Fibroblast of the aortic adventitia (primary cell): ENCODE results near the gene CTIF. TPM values are rescaled to one million over a fixed set of nuclear protein-coding genes. Genes with fewer than 3 reads are reported as not detected.

ENCODE experiments used
- DNase-seq: peaks from one replicate; pipeline ENCODE4 v3.0.0-alpha.2; 2010; ENCODE audit warnings: low read depth
- H3K4me3 ChIP-seq: 2 replicates; pipeline ENCODE4 v1.5.1; 2011; ENCODE audit warnings: low read depth, mild to moderate bottlenecking, control low read depth, low read length, moderate library complexity
- total RNA-seq: library from RNA; depleted of rRNA; stranded (reverse); fragments of >200 nt; gene quantifications from 2 replicates; pipeline ENCODE4 v1.2.3, GENCODE V29; 2012; ENCODE audit warnings: low replicate concordance
- TF ChIP-seq, protein P1 (sequence below): IDR thresholded peaks from 2 replicates; pipeline ENCODE4 v1.5.1; 2011; ENCODE audit warnings: mild to moderate bottlenecking, low read length, control low read depth, inconsistent platforms; ENCODE audit not compliant: insufficient read depth

CTIF gene
- total RNA-seq, 1 donor: 29.0 TPM

DNA sequence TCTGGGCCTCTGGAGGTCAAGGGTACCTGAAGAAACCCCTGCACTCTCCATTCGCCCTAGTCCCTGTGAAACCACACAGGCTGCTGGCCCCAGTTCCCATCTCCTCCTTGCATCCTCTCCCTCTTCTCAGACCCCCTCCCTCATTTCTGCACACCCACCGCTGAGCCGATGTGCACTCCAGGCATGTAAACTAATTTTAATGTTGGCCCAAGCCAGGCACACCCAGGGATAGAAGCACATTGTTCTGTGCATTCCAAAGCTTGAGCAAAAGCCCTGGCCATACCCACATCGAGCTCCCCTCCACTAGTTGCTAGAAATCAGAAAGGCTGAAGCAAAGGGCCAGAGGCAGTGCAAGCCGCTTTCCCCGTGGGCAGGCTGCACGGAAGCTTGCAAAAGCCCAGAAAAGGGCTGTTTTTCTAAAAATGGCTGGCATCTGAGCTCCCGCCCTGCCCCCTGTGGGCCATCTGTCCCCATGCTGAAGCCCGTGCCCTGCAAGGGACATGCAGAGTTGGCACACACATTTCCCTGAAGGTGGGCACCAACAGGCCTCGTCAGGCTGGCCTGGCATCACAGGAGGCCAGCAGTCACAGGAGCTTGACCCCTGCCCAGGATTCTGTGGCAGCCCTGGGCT is 230.3 kb downstream of the CTIF start:
- TF ChIP-seq, protein P1, sequence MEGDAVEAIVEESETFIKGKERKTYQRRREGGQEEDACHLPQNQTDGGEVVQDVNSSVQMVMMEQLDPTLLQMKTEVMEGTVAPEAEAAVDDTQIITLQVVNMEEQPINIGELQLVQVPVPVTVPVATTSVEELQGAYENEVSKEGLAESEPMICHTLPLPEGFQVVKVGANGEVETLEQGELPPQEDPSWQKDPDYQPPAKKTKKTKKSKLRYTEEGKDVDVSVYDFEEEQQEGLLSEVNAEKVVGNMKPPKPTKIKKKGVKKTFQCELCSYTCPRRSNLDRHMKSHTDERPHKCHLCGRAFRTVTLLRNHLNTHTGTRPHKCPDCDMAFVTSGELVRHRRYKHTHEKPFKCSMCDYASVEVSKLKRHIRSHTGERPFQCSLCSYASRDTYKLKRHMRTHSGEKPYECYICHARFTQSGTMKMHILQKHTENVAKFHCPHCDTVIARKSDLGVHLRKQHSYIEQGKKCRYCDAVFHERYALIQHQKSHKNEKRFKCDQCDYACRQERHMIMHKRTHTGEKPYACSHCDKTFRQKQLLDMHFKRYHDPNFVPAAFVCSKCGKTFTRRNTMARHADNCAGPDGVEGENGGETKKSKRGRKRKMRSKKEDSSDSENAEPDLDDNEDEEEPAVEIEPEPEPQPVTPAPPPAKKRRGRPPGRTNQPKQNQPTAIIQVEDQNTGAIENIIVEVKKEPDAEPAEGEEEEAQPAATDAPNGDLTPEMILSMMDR: peak; percentile 10
- no peak overlapping the region for H3K4me3 ChIP-seq
- no peak for DNase-seq

DNA sequence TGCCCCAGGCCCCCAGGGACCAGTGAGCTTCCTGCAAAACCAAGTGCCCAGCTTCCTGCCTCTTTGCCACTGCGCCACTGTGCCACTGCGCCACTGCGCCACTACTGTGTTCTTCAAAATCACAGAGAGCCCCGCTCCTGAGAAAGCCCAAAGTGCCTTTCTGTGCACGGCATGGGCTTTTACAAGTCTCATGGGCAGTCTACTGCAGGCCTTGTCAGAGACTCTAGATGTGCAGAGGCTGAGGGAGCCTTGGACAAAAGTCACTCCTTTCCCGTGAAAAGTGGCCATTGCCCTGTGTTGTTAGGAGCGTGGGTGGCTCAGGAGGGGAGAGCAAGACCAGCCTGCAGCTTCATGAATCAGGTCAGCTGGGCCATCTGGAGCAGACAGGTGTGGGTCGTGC is 231.4 kb downstream of the CTIF start:
- no peak for DNase-seq
- H3K4me3 ChIP-seq: no peak overlapping the region
- TF ChIP-seq, protein P1: no peak

DNA sequence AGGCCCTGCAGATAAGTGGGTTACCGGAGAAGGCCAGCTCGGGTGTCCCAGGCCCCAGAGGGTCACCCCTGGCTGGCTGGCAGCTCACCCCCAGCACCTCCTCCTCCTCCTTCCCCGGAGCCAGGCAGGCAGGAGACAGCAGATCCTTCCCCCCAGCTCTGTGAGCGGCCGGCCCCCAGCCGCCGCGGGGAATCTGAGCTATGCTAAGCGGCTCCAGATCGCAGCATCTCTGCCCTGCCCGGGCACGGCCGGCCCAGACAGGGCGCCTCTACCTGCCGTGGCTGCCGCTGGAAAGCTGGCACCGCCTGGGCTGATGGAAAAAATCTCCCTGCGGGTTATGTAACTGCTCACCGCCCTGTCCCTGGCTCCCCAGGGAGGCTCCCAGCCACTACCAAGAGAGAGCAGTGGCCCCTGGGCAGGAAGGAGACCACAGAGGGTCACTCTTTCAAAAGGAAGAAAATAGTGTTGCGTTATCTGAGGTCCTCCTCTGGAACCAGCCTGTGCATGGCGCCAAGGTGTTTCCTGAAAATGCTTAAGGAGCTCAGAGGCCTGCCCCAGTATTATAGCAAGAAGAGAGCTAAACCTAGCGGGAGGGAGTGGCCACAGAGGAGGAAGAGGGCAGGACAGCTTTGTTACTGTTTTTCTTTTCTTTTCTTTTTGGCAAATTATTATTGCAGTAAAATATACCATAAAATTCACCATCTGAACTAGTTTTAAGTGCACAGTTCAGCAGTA is 233.0 kb downstream of the CTIF start:
- DNase-seq: no peak
- TF ChIP-seq, protein P1: no peak
- no peak overlapping the region for H3K4me3 ChIP-seq

DNA sequence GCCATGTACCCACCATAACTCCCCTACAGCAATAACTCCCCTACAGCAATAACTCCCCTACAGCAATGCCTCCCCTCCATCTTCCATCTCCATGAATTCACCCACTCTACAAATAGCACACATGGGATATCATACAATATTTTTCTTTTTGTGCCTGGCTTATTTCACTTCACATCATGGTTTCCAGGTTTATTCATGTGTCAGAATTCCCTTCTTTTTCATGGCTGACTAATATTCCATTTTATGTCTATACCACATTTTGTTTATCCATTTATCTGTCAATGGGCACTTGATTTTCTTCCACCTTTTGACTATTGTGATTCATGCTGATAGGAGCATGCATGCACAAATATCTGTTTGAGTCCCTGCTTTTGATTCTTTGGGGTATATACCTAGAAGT is 233.6 kb downstream of the CTIF start:
- TF ChIP-seq, protein P1: no peak

DNA sequence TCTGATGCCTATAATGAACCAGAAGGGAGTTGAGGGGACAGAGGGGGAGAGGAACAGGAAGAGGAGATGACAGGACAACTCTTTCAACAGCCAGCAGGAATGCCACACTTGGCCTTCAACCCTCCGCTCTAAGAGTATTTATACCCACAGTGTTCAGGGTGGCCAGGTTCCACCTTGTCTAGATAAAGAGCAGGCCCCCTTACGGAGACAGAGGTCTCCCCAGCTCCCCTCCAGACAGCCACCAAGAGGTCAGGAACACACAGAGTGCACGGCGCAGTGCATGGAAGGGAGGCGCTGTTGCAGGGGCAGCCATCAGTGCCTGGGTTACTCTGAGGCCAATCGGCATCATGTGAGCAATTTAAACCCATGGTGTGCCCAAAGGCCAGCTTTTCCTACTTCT is 235.0 kb downstream of the CTIF start:
- no peak overlapping the region for H3K4me3 ChIP-seq
- TF ChIP-seq, protein P1: no peak
- no peak for DNase-seq

More for the DNA sequence above, 233.6 kb downstream of the CTIF start:
- no peak for DNase-seq
- no peak overlapping the region for H3K4me3 ChIP-seq

DNA sequence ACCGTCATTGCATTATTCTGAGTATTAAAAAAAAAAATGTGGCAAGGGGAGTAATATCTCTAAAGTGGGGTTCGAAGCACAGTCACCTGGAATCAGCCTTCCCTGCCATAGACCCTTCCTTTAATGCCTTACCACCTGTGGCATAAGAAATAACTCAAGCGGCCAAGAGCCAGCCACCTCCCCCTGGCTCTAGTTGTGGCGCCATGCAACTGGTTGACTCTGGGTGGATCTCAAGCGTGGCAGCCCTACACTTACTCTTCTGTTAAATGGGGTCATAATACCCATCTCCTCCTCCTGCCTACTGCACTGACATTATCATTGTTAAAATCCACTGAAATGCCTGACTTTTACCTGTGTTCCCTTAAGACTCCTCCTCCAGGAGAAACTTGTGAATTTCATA is 236.1 kb downstream of the CTIF start:
- no peak for DNase-seq
- TF ChIP-seq, protein P1: no peak
- H3K4me3 ChIP-seq: no peak overlapping the region
